Neutrophil (primary cell): ENCODE measurements around the gene SLC35A2.

Experiments
- H3K27ac ChIP-seq: fragments of 200-600 bp; sonication (generic); 2 replicates; pipeline ENCODE4 v1.5.1; 2016; ENCODE audit warnings: mild to moderate bottlenecking, moderate library complexity
- H3K27me3 ChIP-seq: fragments of 200-600 bp; sonication (generic); 2 replicates; pipeline ENCODE4 v1.6.0; 2016; ENCODE audit warnings: mild to moderate bottlenecking
- H3K36me3 ChIP-seq: fragments of 200-600 bp; sonication (generic); 2 replicates; pipeline ENCODE4 v1.5.1; 2017
- H3K4me1 ChIP-seq, 2 experiments: fragments of 200-600 bp in 1 of 2; sonication (generic) in 1 of 2; 1 replicate in 1 of 2; 2 replicates in 1 of 2; pipeline versions ENCODE4 v1.5.1 to v1.6.1; 2013 to 2016; ENCODE audit warnings: low read depth in 1 of 2, low read length in 1 of 2, mild to moderate bottlenecking in 1 of 2, moderate library complexity in 1 of 2; ENCODE audit not compliant: control insufficient read depth in 1 of 2, insufficient read depth in 1 of 2
- H3K4me3 ChIP-seq, 2 experiments: fragments of 200-600 bp in 1 of 2; sonication (generic) in 1 of 2; 1 replicate in 1 of 2; 2 replicates in 1 of 2; pipeline ENCODE4 v1.5.1; 2013 to 2016; ENCODE audit warnings: low read depth in 1 of 2, low read length in 1 of 2, mild to moderate bottlenecking in 1 of 2, moderate library complexity in 1 of 2
- H3K9me3 ChIP-seq: fragments of 200-600 bp; sonication (generic); 2 replicates; pipeline ENCODE4 v1.5.1; 2016
- CTCF ChIP-seq: fragments of 200-600 bp; sonication (generic); IDR thresholded peaks from 2 replicates; pipeline ENCODE4 v1.5.1; 2016; ENCODE audit warnings: antibody characterized with exemption

SLC35A2 gene

GRCh38 chrX:48897625-48898306 is 13.7 kb downstream of the SLC35A2 start, which contains the start of the genes PQBP1 and TIMM17B:
Gene PQBP1 (plus strand): TSS chrX:48897930. CDS start chrX:48898510, 580 bp downstream.
Gene TIMM17B (minus strand): TSS chrX:48897768. CDS start chrX:48897749, 19 bp downstream.
- H3K4me3 ChIP-seq, result peak within 1 kb of the TSS; percentile 67 to 81
- TF ChIP-seq CTCF, result no peak
- peaks cover 10 to 19% of the 10 kb centered on the region in 2 experiments for H3K4me1 ChIP-seq
- no peaks in the 10 kb centered on the region for H3K27me3 ChIP-seq
- H3K9me3 ChIP-seq, result no peaks in the 10 kb centered on the region
- peak within 1 kb of the TSS; percentile 95 for H3K27ac ChIP-seq
- peaks cover 11% of the 10 kb centered on the region for H3K36me3 ChIP-seq

GRCh38 chrX:48897157-48897624 is 14.3 kb downstream of the SLC35A2 start:
- H3K27ac ChIP-seq, result peak overlapping the region; percentile 95
- H3K4me3 ChIP-seq, result peak overlapping the region; percentile 67 to 81
- TF ChIP-seq CTCF, result no peak
- H3K36me3 ChIP-seq, result peaks cover 5% of the 10 kb centered on the region
- peaks cover 11 to 19% of the 10 kb centered on the region in 2 experiments for H3K4me1 ChIP-seq
- H3K9me3 ChIP-seq, result no peaks in the 10 kb centered on the region
- no peaks in the 10 kb centered on the region for H3K27me3 ChIP-seq

GRCh38 chrX:48896611-48897011 is 14.8 kb downstream of the SLC35A2 start:
- no peaks in the 10 kb centered on the region for H3K27me3 ChIP-seq
- H3K4me1 ChIP-seq, result peaks cover 16 to 24% of the 10 kb centered on the region in 2 experiments
- no peaks in the 10 kb centered on the region for H3K9me3 ChIP-seq
- H3K27ac ChIP-seq, result peak overlapping the region; percentile 95
- H3K4me3 ChIP-seq, result peak overlapping the region; percentile 67 to 81
- H3K36me3 ChIP-seq, result peaks cover under 1% of the 10 kb centered on the region
- TF ChIP-seq CTCF, result no peak

- peaks cover 16 to 30% of the 10 kb centered on the region in 2 experiments for H3K4me1 ChIP-seq
- H3K9me3 ChIP-seq, result no peaks in the 10 kb centered on the region
- H3K27me3 ChIP-seq, result no peaks in the 10 kb centered on the region
- no peak overlapping the region for H3K4me3 ChIP-seq
- no peaks in the 10 kb centered on the region for H3K36me3 ChIP-seq
- TF ChIP-seq CTCF, result no peak
- no peak overlapping the region for H3K27ac ChIP-seq
Observed at GRCh38 chrX:48894891-48895290, 16.6 kb downstream of the SLC35A2 start.

- Histone ChIP-seq H3K36me3 (no peaks in the 10 kb centered on the region), H3K27me3 (no peaks in the 10 kb centered on the region), H3K27ac (no peak overlapping the region), H3K4me1 (peaks cover 11 to 25% of the 10 kb centered on the region in 2 experiments), H3K9me3 (no peaks in the 10 kb centered on the region), H3K4me3 (no peak overlapping the region)
- TF ChIP-seq CTCF, result no peak
Observed at GRCh38 chrX:48893556-48894348, 17.7 kb downstream of the SLC35A2 start.
